ENCODE measurements around the gene C19orf44. TPM values are rescaled to one million over a fixed set of nuclear protein-coding genes. Genes with fewer than 3 reads are reported as not detected.
"Not testable (repeated sequence)": the region's sequence is repeated elsewhere in the genome, so short reads cannot be mapped to it uniquely, and the experiment has no call there.

Gene C19orf44
- total RNA-seq, 1 donor from 2014 or later: 6.6 TPM

DNA sequence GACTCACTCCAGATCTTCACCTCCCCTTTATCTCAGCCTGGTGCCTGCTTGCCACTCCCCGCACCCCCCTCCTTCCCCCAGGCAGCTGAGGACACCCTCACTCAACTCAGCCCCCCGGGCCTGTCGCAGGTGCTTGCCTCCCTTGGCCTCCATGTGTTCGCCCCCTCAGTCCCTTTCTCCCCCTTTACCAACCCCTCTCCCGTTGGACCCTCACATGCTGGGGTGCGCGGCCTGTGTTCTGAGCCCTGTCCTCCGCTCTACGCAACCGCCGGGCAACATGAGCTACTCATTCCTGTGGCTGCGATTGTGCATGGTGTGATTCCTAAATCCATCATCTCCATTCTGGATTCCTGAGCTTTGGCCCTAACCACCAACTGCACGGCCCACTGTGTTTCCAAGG is 40.9 kb downstream of the C19orf44 start:
- Histone ChIP-seq H3K36me3 (peaks cover 77% of the 10 kb centered on the region), H3K27me3 (ENCODE audit: low read depth) (no peaks in the 10 kb centered on the region), H3K4me3 (no peak overlapping the region), H3K27ac (no peak overlapping the region), H3K9me3 (no peaks in the 10 kb centered on the region), H3K4me1 (peaks cover 24% of the 10 kb centered on the region)
- ATAC-seq (no peak), DNase-seq (no peak)
- intact Hi-C loops (cut with DNase I): no loop called here
- TF ChIP-seq, protein P1, sequence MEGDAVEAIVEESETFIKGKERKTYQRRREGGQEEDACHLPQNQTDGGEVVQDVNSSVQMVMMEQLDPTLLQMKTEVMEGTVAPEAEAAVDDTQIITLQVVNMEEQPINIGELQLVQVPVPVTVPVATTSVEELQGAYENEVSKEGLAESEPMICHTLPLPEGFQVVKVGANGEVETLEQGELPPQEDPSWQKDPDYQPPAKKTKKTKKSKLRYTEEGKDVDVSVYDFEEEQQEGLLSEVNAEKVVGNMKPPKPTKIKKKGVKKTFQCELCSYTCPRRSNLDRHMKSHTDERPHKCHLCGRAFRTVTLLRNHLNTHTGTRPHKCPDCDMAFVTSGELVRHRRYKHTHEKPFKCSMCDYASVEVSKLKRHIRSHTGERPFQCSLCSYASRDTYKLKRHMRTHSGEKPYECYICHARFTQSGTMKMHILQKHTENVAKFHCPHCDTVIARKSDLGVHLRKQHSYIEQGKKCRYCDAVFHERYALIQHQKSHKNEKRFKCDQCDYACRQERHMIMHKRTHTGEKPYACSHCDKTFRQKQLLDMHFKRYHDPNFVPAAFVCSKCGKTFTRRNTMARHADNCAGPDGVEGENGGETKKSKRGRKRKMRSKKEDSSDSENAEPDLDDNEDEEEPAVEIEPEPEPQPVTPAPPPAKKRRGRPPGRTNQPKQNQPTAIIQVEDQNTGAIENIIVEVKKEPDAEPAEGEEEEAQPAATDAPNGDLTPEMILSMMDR (IDR thresholded peaks at IDR 0.05): no peak

DNA sequence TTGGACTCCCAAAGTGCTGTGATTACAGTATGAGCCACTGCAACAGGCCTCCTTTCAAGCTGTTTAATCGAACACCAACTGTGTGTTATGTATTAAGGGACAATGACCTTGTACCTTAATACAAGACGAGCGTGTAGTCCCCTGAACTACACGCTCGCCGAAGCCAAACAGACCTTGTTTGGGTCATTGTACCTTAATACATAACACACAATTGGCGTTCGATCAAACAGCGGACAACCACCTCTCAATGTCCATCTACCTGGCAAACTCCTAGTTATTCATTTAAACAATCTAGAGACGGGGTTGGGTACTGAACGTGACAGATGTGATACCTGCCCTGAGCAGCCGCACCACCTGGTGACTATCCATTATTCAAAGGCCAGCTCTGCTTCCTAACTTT is 44.8 kb downstream of the C19orf44 start:
- Histone ChIP-seq H3K27ac (no peak overlapping the region), H3K4me1 (peaks cover 36% of the 10 kb centered on the region), H3K36me3 (peaks cover 39% of the 10 kb centered on the region), H3K9me3 (no peaks in the 10 kb centered on the region), H3K4me3 (peak overlapping the region; percentile 99), H3K27me3 (ENCODE audit: low read depth) (no peaks in the 10 kb centered on the region)
- TF ChIP-seq, protein P1 (IDR thresholded peaks at IDR 0.05): no peak
- DNase-seq (no peak), ATAC-seq (no peak)
- intact Hi-C loops (cut with DNase I): no loop called here

DNA sequence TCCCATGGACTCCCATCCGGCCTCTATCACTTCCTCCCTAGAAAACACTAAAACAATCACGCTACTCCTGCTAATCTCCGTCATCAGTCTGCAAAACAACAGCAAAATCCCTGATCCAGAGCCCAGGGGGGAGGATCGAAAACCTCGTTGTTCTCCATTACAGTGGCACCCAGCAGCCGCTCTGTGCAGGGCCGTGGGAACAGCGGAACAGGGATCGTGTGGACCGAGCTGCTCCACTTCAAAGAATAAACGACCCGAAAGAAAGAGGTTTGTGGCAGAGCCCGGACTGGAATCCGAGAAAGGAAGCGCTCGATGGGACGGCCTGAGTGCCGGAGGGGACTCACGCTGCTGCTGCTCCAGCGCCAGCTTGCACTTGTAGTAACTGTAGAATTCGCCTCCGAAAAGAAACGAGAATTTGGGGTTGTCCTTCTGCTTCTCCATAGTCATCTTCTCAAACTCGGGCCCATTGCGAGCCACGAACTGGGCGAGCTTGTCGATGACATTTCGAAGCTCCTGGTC is 45.4 kb downstream of the C19orf44 start:
- ATAC-seq (peak in 1 of 2 donors; percentile 2), DNase-seq (no peak)
- peaks cover 33% of the 10 kb centered on the region for H3K36me3 ChIP-seq
- TF ChIP-seq, protein P1 (IDR thresholded peaks at IDR 0.05): no peak
- peak overlapping the region; percentile 88 for H3K27ac ChIP-seq
- no peaks in the 10 kb centered on the region for H3K9me3 ChIP-seq
- peak overlapping the region; percentile 99 for H3K4me3 ChIP-seq
- intact Hi-C loops (cut with DNase I): no loop called here
- no peaks in the 10 kb centered on the region for H3K27me3 ChIP-seq (ENCODE audit: low read depth)
- peaks cover 36% of the 10 kb centered on the region for H3K4me1 ChIP-seq

DNA sequence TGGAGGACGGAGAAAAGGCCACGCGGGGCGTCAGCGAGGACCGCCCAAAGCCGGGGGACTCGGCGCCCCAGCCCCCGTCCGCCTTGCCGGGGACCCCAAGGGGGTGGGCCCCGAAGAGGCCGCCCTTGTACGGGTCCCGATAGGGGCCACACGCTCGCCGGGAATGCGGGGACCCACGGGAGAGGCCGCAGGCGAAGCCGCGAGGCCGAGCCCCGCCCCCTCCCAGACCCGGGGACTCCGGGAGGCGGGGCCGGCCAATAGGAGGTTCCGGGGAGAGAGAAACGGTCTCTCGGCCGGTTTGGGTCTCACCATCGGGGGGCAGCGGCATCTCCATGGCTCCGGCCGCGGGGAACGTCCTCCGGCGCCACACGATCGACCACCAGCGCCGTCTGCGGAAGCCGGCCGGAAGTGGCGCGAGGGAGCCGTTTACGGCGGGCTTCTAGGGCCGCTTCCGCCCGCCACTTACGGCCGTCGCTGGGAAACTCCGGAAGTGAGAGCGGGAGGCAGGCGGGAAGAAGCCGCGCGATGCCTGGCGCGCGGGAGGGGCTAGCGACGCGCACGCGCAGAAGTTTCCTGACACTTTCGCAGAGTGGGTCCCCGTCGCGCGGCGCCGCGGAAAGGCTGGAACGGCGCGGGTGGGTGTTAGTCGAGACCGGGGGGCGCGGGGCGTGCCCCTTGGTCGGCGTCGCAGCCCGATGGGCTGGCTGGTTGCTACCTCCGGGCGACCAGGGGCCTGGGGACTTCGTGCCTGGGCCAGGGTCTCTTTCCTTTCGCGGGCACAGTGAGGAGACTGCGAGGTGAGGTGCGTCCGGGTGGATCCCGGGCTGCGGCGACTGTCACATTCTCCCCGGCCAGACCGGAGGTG is 46.1 kb downstream of the C19orf44 start, which contains the start of gene CHERP:
Gene CHERP (minus strand): TSS at position 393 of the 865 bp plus-strand sequence. CDS start 59 bp downstream, at position 334.
- TF ChIP-seq, protein P1 (IDR thresholded peaks at IDR 0.05): no peak
- intact Hi-C loops (cut with DNase I): no loop called here
- H3K4me1 ChIP-seq: peaks cover 36% of the 10 kb centered on the region

DNA sequence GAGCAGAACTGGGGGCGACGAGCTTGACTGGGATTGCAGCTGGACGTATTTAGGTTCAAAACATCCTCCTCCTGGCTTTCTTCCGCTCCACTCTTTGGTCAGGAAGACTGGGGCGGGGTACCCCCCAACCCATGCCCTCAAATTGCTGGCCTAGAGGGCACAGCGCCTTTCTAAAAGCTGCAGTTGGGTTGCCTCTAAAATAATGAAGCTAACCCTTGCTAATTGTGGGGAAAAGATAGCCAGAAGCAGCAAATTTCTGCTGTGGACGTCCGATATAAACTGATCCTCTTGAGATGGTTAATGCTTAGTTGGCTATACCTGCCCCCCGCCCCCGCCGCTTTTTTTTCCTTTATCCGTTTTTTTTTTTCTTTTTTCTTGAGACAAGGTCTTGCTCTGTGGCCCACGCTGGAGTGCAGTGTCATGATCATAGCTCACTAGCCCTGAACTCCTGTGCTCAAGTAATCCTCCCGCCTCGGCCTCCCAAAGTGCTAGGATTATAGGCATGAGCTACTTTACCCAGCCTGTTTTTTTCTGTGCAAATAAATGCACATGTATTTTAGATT is 46.8 kb downstream of the C19orf44 start:
- peaks cover 36% of the 10 kb centered on the region for H3K4me1 ChIP-seq
- H3K27ac ChIP-seq: peak overlapping the region; percentile 88
- peak overlapping the region; percentile 99 for H3K4me3 ChIP-seq
- TF ChIP-seq, protein P1 (IDR thresholded peaks at IDR 0.05): no peak
- DNase-seq (no peak), ATAC-seq (no peak)
- no peaks in the 10 kb centered on the region for H3K9me3 ChIP-seq
- intact Hi-C loops (cut with DNase I): no loop called here
- H3K27me3 ChIP-seq (ENCODE audit: low read depth): no peaks in the 10 kb centered on the region
- H3K36me3 ChIP-seq: peaks cover 20% of the 10 kb centered on the region

More for the DNA sequence above, 46.1 kb downstream of the C19orf44 start, which contains the start of gene CHERP:
- Histone ChIP-seq H3K4me3 (peak within 1 kb of the TSS; percentile 99), H3K27ac (peak within 1 kb of the TSS; percentile 88), H3K27me3 (ENCODE audit: low read depth) (no peaks in the 10 kb centered on the region), H3K9me3 (no peaks in the 10 kb centered on the region), H3K36me3 (peaks cover 26% of the 10 kb centered on the region)
- ATAC-seq (peak; percentile 98), DNase-seq (peak; percentile 96)

DNA sequence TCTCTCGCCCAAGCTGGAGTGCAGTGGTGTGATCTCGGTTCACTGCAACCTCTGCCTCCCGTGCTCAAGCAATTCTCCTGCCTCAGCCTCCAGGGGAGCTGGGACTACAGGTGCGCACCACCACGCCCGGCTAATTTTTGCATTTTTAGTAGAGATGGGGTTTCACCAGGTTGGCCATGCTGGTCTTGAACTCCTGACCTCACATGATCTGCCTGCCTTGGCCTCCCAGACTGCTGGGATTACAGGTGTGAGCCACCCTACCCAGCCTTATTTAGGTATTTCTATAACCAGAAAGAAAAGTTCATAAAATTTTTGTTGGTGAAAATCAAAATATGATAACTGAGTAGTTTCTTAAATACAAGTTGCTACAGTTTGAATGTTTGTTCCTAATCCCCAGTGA is 47.5 kb downstream of the C19orf44 start:
- peaks cover 36% of the 10 kb centered on the region for H3K4me1 ChIP-seq
- DNase-seq; intact Hi-C loops (cut with DNase I); H3K27me3 ChIP-seq (ENCODE audit: low read depth); ATAC-seq; H3K9me3 ChIP-seq; H3K4me3 ChIP-seq; H3K27ac ChIP-seq: not testable (repeated sequence)
- peaks cover 15% of the 10 kb centered on the region for H3K36me3 ChIP-seq

Measured in lower lobe of right lung (tissue), 2 donors.